Activated CD8-positive, alpha-beta T cell treated with anti-CD3 and anti-CD28 coated beads, Interleukin-2, amount 10 ng/mL, durations not matched to agents 7 days and 5 days (primary cell): Measurements from ENCODE around the gene SOX5. TPM values are rescaled to one million over a fixed set of nuclear protein-coding genes. Genes with fewer than 3 reads are reported as not detected.
"Not testable (repeated sequence)": the region's sequence is repeated elsewhere in the genome, so short reads cannot be mapped to it uniquely, and the experiment has no call there.

Experiments used
- ATAC-seq: fragments of 150-1000 bp; cut with Tn5 transposase; one replicate; pipeline ENCODE4 v1.10.0; 2021; ENCODE audit warnings: moderate library complexity
- CTCF ChIA-PET: fragments of 350-600 bp; sonication (Branson Sonifier 250); formaldehyde crosslinking; loops from one replicate; lab custom pipeline; 2021; ENCODE audit warnings: antibody characterized with exemption; lab: Charles Lee
- POLR2A ChIA-PET: fragments of 350-600 bp; sonication (Branson Sonifier 250); formaldehyde crosslinking; loops from one replicate; lab custom pipeline; 2021; ENCODE audit warnings: antibody characterized with exemption; lab: Charles Lee
- DNase-seq: peaks from one replicate; pipeline ENCODE4 v3.0.0-alpha.2; 2020
- H3K27ac Mint-ChIP-seq: one replicate; pipeline ENCODE4 v1.8.0; 2021; ENCODE audit warnings: mild to moderate bottlenecking, mixed read lengths
- H3K27me3 Mint-ChIP-seq: one replicate; pipeline ENCODE4 v1.8.0; 2021; ENCODE audit warnings: low read depth, mixed read lengths
- H3K36me3 Mint-ChIP-seq: one replicate; pipeline ENCODE4 v1.8.0; 2021; ENCODE audit warnings: low read depth, mixed read lengths
- H3K4me1 Mint-ChIP-seq: one replicate; pipeline ENCODE4 v1.8.0; 2021; ENCODE audit warnings: low read depth, mixed read lengths
- H3K4me3 Mint-ChIP-seq: one replicate; pipeline ENCODE4 v1.8.0; 2021; ENCODE audit warnings: mild to moderate bottlenecking, mixed read lengths
- H3K9me3 Mint-ChIP-seq: one replicate; pipeline ENCODE4 v1.8.0; 2022; ENCODE audit warnings: mixed read lengths; ENCODE audit not compliant: insufficient read depth
- total RNA-seq, 2 experiments: library from RNA; stranded (reverse); gene quantifications; one replicate each; pipeline ENCODE4 v1.2.3, GENCODE V29; 2021

The SOX5 gene
- total RNA-seq, 2 experiments from 2014 or later, result not detected

DNA sequence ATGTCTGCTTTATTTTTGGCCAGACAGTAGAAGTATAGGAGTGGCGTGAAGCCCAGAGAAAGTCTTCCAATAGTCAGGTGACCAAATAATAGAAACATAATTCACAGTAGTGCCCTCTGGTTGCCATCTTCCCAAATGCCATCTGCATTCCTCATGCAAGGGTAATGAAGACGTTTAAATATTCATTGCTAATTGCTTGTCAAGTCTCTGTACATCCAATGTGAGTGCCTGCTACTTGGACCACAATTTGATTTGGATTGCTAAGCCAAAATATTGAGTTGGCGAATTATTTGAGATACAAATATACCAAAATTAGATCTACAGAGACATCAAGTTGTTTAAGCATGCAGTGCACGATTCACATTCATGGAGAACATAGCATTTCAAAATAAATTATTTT, 402.7 kb downstream of the SOX5 start:
- H3K27me3 Mint-ChIP-seq, result no peaks in the 10 kb centered on the region

DNA sequence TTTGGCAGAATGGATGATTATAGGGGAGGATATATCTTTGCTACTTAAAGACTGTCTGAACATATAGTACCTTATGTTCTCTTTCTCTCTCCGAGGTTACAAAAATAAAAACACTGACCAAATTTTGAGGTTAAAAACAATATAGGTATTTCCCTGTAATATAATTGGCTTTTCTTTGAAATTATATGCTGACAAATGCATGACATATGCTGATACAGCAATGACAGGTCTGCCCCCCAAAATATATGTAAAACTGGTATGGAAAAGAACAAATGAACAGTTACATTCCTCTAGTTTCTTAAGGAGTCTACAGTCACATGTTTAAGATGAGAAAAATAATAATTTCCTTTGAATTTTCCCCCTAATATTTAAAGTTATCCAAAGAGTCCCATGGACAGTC, 405.7 kb downstream of the SOX5 start:
- POLR2A ChIA-PET, result no interaction called here
- Mint-ChIP-seq H3K4me1 (no peaks in the 10 kb centered on the region), H3K36me3 (no peaks in the 10 kb centered on the region), H3K27ac (no peak overlapping the region), H3K4me3 (no peak overlapping the region), H3K9me3 (peaks cover 7% of the 10 kb centered on the region), H3K27me3 (no peaks in the 10 kb centered on the region)
- DNase-seq (no peak), ATAC-seq (no peak)
- CTCF ChIA-PET, result no interaction called here

More for the DNA sequence above, 402.7 kb downstream of the SOX5 start:
- Mint-ChIP-seq H3K36me3 (no peaks in the 10 kb centered on the region), H3K4me3 (no peak overlapping the region), H3K9me3 (peaks cover 13% of the 10 kb centered on the region), H3K27ac (no peak overlapping the region), H3K4me1 (no peaks in the 10 kb centered on the region)
- ATAC-seq (no peak), DNase-seq (no peak)
- ChIA-PET CTCF (no interaction called here), POLR2A (no interaction called here)

DNA sequence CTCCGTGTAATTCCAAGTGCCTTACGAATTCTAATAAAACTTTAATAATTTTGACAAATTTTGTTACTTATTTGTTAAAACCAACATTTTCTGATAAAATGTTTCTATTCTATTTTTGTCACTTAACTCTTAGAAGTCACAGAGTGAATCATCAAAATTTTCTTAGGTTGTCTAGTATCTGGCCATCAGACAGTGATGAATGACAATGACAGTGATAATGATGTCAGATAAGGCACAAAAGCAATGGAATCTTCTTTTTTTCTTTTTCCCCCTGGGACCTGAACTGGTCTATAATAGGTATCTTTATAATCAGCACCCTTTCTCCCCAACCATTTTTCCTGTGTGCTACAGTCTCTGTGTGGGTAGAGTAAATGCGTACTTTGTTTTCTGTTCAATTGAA, 407.3 kb downstream of the SOX5 start:
- no peaks in the 10 kb centered on the region for H3K36me3 Mint-ChIP-seq
- no peaks in the 10 kb centered on the region for H3K27me3 Mint-ChIP-seq
- H3K9me3 Mint-ChIP-seq, result peaks cover 7% of the 10 kb centered on the region
- no peak overlapping the region for H3K27ac Mint-ChIP-seq
- no peak overlapping the region for H3K4me3 Mint-ChIP-seq
- CTCF ChIA-PET, result no interaction called here
- POLR2A ChIA-PET, result no interaction called here
- DNase-seq (no peak), ATAC-seq (no peak)
- no peaks in the 10 kb centered on the region for H3K4me1 Mint-ChIP-seq

DNA sequence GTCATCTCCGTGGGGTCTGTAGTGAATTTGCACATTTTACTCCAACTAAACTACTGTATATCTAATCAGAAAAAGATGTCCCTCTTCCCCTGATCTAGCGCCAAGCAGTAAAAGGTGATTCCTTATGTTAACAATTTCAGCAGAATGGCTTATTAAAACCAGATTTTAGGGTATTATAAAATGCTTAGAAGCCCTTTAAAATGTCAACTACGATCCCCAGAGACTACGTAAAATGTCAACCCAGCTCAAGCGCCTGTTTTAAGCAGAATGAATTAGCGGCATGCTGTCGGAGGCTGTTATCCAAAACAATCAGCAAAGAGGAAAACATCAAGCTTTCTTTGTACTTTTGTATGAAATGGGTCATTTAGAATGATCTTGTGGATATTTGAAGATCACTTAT, 408.9 kb downstream of the SOX5 start:
- Mint-ChIP-seq H3K27ac (no peak overlapping the region), H3K27me3 (no peaks in the 10 kb centered on the region), H3K4me3 (no peak overlapping the region), H3K36me3 (no peaks in the 10 kb centered on the region), H3K9me3 (peaks cover 7% of the 10 kb centered on the region), H3K4me1 (no peaks in the 10 kb centered on the region)
- ATAC-seq (no peak), DNase-seq (no peak)
- ChIA-PET CTCF (no interaction called here), POLR2A (no interaction called here)

DNA sequence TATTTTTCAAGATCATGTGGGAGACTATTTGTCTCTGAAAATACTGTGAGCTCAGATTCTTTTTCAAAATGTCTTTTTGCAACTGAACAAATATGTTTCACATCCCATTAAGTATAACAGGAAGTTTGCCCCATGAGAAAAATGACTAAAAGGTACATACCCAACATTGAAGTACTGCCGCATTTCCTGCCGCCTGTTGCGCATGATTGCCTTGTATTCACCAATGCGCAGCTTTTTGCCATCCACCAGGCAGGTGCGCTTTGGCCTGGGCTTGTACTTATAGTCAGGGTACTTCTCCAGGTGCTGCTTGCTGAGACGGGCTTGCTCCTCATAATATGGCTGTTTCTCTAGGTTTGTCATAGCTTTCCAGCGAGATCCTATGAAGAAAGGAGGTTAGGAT, 413.2 kb downstream of the SOX5 start:
- Mint-ChIP-seq H3K4me3 (no peak overlapping the region), H3K9me3 (peaks cover 3% of the 10 kb centered on the region), H3K27ac (no peak overlapping the region), H3K4me1 (no peaks in the 10 kb centered on the region), H3K36me3 (no peaks in the 10 kb centered on the region), H3K27me3 (no peaks in the 10 kb centered on the region)
- DNase-seq, result no peak
- POLR2A ChIA-PET, result no interaction called here
- CTCF ChIA-PET, result no interaction called here
- ATAC-seq, result no peak

DNA sequence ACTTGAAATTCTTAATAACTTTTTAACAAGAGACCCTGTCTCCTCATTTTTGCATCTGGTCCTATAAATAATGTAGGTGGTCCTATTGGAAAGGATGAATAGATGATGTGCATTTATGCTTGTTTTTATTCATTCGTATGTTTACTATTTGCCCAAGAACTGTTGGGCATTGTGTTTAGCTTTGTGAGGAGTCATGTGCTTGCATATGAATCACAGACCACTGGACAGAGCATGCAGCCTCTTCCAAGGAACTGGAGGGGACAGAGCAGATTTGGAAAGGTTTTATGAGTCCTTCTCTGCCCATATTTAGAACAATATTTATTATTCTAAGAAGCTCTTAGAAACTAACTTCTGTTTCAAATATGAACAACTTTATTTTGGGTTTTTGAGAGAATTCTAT, 414.0 kb downstream of the SOX5 start:
- H3K9me3 Mint-ChIP-seq, result peaks cover 3% of the 10 kb centered on the region
- no peak overlapping the region for H3K27ac Mint-ChIP-seq
- POLR2A ChIA-PET, result no interaction called here
- ATAC-seq, result no peak
- no peak overlapping the region for H3K4me3 Mint-ChIP-seq
- no peaks in the 10 kb centered on the region for H3K4me1 Mint-ChIP-seq
- CTCF ChIA-PET, result no interaction called here
- DNase-seq, result no peak
- H3K27me3 Mint-ChIP-seq, result no peaks in the 10 kb centered on the region
- H3K36me3 Mint-ChIP-seq, result no peaks in the 10 kb centered on the region

DNA sequence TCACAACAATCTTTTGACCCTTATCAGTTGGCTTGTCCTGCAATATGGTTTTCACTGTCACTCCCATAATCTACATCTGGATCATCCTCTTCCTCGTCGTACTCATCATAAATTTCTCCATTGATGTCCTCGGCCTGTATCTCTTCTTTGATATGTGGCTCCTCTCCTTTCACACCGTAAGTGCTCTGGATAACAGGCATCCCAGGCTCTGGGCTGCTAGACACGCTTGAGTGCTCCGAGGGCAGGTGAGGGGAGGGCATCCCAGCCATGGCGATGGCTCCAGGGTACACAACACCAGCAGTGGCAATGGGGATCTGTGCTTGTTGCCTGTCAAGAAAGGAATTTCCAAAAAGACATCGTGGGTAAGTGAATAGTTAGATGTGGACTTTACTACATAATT, 415.3 kb downstream of the SOX5 start:
- POLR2A ChIA-PET, result no interaction called here
- DNase-seq (no peak), ATAC-seq (no peak)
- no peak overlapping the region for H3K4me3 Mint-ChIP-seq
- no peaks in the 10 kb centered on the region for H3K4me1 Mint-ChIP-seq
- H3K27ac Mint-ChIP-seq, result no peak overlapping the region
- H3K27me3 Mint-ChIP-seq, result no peaks in the 10 kb centered on the region
- H3K9me3 Mint-ChIP-seq, result no peaks in the 10 kb centered on the region
- CTCF ChIA-PET, result no interaction called here
- no peaks in the 10 kb centered on the region for H3K36me3 Mint-ChIP-seq

DNA sequence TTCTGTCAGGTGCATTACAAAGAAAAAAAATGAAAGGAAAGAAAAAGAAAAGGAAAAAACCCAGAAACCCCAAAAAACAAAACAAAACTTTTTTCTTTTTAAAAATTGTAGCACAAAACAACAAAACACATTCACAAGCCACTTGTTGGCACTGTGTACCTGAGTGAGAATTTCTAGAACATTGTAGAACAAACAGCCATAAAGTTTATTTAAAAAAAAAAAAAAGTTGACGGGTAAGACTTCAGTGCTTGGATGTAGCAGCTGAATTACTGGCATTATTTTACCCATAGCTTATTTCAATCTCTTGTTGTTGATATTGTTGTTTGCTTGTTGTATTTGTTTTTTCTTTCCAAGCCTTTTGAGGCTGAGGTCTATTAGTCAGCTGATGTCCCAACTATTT, 415.8 kb downstream of the SOX5 start:
- no peak overlapping the region for H3K27ac Mint-ChIP-seq
- ChIA-PET CTCF (no interaction called here), POLR2A (no interaction called here)
- no peaks in the 10 kb centered on the region for H3K4me1 Mint-ChIP-seq
- ATAC-seq (no peak), DNase-seq (no peak)
- no peaks in the 10 kb centered on the region for H3K9me3 Mint-ChIP-seq
- H3K4me3 Mint-ChIP-seq, result no peak overlapping the region
- no peaks in the 10 kb centered on the region for H3K36me3 Mint-ChIP-seq
- no peaks in the 10 kb centered on the region for H3K27me3 Mint-ChIP-seq

DNA sequence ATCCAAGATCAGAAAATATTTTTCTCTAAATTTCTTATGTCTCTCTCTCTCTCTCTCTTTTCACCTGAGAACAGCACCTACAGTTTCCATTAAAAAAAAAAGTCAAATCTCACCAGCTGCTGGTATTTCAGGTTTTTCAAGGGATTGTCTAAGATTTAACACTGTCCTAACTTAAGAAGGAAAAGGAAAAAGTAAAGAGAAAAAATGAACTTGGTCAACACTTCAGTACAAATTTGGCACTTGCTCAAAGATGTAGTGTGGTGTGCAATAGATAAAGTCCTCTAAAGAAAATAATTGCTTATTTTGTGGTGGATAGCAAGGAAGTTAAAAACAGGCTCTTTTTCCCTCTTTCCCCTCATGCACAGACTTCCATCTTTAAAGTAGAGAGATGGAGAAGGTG, 416.2 kb downstream of the SOX5 start:
- Mint-ChIP-seq H3K9me3 (no peaks in the 10 kb centered on the region), H3K27me3 (no peaks in the 10 kb centered on the region), H3K36me3 (no peaks in the 10 kb centered on the region), H3K27ac (no peak overlapping the region), H3K4me3 (no peak overlapping the region), H3K4me1 (no peaks in the 10 kb centered on the region)
- POLR2A ChIA-PET, result no interaction called here
- CTCF ChIA-PET, result no interaction called here
- DNase-seq (no peak), ATAC-seq (no peak)

DNA sequence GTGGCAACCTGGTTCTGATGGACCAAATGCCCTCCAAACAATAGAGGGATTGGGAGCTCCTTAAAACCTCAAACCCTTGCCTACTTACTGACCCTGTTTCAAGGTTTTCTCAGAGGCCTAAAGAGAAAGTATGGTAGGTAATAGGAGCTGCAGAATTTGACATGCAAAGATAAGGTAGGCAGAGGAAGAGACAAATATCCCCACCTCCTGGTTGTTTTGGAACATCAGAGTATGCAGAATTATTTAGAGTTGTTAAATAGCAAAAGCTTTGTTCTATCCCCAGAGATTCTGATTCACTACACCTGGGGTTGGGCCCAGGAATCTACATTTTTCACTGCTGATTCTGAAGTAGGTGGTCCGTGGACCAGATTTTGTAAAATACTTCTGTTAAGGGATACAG, 421.2 kb downstream of the SOX5 start:
- ATAC-seq (no peak), DNase-seq (no peak)
- Mint-ChIP-seq H3K4me3 (no peak overlapping the region), H3K9me3 (peaks cover 17% of the 10 kb centered on the region), H3K27me3 (no peaks in the 10 kb centered on the region), H3K27ac (no peak overlapping the region), H3K4me1 (no peaks in the 10 kb centered on the region), H3K36me3 (no peaks in the 10 kb centered on the region)
- POLR2A ChIA-PET, result no interaction called here
- CTCF ChIA-PET, result no interaction called here

DNA sequence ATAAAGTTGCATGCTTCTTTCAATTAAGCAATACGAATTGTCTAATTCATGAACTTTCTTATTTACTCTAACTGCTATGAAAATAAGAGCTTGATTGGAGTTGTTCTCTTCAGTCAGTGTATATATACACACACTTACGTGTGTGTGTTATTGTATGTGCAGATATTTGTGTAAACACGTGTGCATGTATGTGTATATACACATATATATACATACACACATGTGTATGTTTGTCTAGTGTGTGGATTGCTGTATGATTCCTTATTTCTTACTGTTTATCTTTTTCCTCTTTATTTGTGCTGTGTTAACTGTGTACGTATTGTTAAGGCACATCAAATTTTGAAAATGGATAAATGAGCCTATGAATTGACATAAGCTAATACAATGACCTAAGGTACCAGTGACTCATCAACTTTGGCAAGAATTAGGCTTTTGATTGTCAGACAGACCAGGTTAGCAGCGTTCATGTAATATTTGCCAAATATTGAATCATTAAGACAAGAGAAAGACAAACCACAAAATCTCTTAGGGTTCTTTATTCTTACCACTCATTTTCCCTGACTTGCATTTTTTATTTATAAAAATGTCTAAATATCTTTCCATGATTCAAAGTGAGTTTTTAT, 423.9 kb downstream of the SOX5 start:
- H3K4me1 Mint-ChIP-seq, result no peaks in the 10 kb centered on the region
- no peak overlapping the region for H3K4me3 Mint-ChIP-seq
- ATAC-seq (no peak), DNase-seq (no peak)
- H3K36me3 Mint-ChIP-seq, result no peaks in the 10 kb centered on the region
- H3K27ac Mint-ChIP-seq, result no peak overlapping the region
- H3K27me3 Mint-ChIP-seq, result no peaks in the 10 kb centered on the region
- peaks cover 21% of the 10 kb centered on the region for H3K9me3 Mint-ChIP-seq
- ChIA-PET POLR2A (no interaction called here), CTCF (no interaction called here)

DNA sequence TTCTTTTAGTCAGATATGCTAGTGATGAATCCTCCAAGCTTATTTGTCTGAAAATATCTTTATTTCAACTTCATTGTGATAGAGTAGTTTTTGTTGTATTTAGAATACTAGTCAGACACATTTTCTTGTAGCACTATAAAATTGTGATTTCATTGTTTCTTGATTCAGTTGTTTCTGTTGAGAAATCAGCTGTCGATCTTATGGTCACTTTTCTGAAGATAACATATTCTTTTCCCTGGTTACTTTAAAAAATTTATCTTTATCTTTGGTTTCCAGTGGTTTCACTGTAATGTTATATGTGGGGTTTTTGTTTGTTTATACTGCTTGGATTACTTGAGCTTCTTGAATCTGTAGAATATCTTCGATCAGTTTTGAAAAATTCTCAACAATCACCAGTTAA, 426.1 kb downstream of the SOX5 start:
- H3K27me3 Mint-ChIP-seq, result no peaks in the 10 kb centered on the region
- DNase-seq, result no peak
- H3K36me3 Mint-ChIP-seq, result no peaks in the 10 kb centered on the region
- ATAC-seq, result no peak
- ChIA-PET CTCF (no interaction called here), POLR2A (interaction anchor here (0.5 kb wide), 1 partner anchor 982 kb away, joined by 4 read pairs; no protein-coding TSS in a partner anchor)
- peaks cover 21% of the 10 kb centered on the region for H3K9me3 Mint-ChIP-seq
- H3K4me3 Mint-ChIP-seq, result no peak overlapping the region
- no peaks in the 10 kb centered on the region for H3K4me1 Mint-ChIP-seq
- H3K27ac Mint-ChIP-seq, result no peak overlapping the region

DNA sequence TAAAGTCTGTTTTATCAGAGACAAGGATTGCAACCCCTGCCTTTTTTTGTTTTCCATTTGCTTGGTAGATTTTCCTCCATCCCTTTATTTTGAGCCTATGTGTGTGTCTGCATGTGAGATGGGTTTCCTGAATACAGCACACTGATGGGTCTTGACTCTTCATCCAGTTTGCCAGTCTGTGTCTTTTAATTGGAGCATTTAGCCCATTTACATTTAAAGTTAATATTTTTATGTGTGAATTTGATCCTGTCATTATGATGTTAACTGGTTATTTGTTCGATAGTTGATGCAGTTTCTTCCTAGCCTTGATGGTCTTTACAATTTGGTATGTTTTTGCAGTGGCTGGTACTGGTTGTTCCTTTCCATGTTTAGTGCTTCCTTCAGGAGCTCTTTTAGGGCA, 430.0 kb downstream of the SOX5 start:
- H3K27me3 Mint-ChIP-seq, H3K27ac Mint-ChIP-seq, POLR2A ChIA-PET, H3K9me3 Mint-ChIP-seq, CTCF ChIA-PET, H3K4me3 Mint-ChIP-seq, H3K4me1 Mint-ChIP-seq, H3K36me3 Mint-ChIP-seq, DNase-seq, ATAC-seq: not testable (repeated sequence)
